ENCODE measurements around the gene ASB2.

The ASB2 gene

DNA sequence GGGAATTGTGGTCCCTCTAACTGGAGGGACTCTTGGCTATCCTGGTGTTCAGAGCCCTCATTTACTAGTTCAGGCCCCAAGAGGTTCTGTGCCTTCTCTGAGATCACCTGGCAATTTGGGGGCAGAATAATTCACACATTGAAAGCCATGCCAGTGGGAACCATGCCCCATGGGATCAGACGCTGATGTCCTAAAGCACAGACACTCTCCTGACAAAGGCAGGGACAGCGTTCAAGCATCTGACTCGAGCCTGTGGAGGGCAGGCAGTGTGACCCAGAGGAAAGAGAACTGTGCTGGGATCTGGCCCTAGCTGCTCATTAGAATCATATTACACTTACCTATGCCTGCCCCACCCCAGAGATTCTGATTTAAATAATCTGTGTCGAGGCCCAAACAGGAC is 2.4 kb upstream of the ASB2 start:
- no peak for DNase-seq

DNA sequence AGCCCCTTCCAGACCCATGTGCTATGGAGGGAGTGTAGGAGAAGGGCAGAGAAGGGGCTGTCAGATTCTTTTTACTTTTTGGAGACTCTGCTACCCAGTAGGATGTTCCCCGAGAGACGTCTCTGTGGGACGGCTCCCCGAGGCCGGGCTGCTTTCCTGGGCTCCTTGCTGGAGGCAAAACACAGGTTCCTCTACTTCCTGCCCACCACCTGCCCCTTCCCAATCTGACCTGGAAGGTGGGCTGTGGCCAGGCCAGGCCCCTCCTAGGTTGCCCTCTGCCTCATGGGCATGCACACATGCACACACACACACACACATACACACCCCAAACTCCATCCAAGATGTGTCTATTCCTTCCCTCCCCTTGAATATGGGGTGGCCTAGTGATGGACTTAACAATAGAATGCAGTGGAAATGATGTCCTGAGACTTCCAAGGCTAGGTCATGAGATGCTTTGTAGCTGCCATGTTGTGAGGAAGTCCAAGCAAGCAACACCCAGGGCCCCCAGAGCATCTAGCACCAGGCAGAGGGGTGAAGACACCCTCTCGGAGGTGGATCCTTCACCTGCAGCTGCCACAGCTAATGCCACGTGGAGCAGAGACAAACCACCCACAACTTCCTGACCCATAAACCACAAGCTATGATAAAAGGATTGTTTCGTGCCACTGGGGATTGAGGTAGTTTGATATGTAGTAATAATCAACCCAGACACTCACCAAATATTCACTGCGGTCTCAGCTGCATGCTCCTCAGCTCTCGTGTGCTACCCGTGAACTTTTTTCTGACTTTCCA is 1.6 kb upstream of the ASB2 start:
- DNase-seq, result peak; percentile 77 to 78

DNA sequence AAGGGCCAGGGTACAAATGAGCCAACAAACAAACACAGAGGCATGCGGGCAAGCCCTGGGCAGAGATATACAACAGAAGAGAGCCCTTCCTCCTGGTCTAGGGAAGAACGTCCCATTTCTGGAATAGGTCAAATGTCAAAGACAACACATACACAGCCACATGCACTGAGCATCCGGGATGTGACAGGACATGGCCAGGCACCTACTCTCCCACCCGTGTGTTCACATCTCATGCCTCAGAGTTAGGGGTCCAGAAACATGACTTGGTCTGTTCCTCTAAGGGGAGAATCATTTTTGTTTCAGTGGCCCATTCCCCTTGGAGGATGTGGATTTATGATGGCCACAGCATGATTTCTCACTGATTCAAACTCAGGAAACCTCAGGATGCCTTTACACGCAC is 801 bp upstream of the ASB2 start:
- no peak for DNase-seq

DNA sequence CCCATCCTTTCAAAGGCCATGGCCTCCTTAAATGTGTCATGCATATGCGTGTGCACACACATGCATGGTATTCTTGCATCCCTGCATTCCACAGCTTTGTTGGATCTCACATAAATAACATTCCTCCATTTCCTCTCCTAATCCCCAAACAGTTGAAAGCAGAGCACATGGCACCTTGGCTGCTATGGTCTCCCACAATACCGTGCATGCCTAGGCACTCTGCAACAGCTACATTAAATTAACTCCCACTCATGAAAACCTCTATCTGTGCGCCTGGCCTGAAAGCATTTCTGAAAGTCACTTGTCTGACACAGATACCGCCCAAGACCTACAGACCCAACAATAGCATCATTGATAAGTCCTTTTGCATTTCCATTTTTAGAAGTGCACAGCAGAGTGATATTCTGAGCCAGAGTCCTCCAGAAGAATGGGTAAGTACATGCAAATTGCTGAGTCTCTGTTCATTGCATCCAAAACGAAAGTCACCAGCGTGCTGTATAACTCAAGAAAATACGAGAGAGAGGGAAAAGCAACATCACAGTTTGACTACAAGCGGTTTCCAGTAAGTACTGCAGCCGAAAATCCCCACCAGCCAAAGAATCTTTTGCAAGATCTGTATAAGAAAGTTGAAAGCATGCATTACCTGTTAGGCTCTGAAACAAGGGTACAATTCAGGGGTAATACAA is 436 bp downstream of the ASB2 start:
- no peak for DNase-seq

DNA sequence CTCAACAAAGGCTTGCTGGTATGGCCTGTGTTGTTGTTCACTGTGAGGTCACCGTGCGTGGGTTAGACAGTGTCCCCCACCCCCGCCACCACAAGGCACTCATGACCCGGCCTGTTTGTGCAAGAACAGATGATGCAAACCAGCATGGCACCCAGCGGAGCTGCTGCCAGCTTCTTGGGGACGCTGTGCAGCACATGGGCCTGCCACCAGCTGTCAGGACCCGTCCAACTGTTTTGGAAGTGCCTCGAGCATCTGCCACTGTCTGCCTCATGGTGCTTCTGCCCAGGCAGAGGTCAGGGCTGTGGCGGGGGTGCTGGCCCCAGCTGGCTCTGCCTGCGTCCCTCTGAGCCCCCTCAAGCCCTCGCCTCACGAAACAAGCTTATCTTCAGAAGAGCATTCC is 1.5 kb downstream of the ASB2 start:
- DNase-seq, result no peak

DNA sequence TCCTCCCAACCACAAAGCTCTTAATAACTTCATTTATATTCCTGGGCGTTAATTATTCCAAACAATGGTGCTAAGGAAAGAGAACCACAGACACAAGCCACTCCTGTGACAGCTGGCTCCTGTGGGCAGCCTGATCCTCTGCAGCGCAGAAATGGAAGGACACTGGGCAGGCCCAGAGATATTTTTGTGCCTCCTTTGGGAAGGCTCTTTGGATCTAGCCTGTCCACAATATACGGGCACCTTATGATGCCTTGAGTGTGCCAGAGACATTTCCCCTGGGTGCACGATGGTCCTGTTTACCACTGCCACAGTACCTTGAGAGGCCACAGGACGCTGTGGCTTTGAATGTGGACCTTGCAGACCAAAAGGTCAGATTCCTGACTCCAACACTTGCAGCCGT is 2.1 kb downstream of the ASB2 start:
- DNase-seq, result no peak

DNA sequence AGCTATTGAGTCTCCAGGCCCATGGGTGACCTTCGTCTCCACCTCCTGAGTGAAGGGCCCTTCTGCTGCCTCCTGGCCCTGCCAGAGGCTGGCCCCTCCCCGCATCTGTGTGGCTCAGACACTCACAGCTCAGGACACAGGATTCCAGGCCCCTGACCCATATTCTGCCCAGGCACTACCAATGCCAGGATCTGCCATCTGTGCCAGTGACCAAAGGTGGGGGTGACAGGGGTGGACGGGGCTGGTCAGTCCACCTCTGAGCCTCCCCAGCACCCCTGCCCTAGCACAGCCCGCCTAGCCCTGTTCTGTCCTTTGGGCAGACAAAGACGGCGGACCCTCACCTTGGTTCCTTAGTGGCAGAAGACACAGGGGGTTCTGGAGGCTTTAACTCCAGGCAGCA is 2.8 kb downstream of the ASB2 start:
- no peak for DNase-seq

DNA sequence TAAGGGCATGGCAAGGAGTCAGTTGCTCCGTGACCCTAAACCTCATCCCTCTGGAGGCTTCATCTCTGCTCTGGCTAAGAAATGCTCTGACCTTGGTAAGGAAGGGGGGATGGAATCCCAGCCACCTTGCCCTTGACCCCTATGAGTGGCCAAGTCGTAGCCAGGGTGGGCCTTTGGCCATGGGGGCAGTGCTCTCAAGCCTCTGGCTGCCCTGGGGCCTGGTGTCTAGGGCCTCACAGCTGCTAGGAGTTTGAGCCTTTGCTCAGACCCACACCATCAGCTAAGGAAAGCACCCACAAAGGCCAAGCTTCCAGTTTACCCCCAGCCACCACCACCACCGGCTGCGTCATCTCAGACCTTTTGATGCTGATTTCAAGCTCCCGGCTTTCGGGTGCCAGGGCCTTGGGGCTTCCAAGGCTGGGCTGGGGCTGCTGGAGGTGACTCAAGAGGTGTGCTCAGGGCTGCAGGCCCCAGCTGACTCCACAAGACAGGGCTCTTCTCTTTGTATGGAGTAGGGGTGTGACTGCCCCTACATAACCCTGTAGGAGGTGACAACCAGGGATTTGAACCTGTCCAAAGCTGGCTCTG is 3.7 kb downstream of the ASB2 start:
- DNase-seq, result no peak

DNA sequence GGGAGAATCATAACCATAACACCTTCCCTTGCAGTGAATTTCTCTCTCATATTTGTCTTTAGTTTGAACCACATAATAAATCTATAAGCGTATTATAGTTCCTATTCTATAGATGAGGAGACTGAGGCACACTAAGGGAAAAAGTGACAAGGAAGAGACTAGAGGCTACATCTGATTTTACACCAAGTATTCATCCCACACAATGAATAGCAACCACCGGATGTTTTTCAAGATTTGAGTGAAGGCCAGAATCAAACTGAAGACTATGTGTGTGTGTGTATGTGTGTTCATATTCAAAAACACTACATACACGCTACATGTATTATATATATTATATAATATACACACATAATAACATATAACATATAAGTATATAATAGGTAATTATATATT is 4.7 kb downstream of the ASB2 start:
- no peak for DNase-seq

DNA sequence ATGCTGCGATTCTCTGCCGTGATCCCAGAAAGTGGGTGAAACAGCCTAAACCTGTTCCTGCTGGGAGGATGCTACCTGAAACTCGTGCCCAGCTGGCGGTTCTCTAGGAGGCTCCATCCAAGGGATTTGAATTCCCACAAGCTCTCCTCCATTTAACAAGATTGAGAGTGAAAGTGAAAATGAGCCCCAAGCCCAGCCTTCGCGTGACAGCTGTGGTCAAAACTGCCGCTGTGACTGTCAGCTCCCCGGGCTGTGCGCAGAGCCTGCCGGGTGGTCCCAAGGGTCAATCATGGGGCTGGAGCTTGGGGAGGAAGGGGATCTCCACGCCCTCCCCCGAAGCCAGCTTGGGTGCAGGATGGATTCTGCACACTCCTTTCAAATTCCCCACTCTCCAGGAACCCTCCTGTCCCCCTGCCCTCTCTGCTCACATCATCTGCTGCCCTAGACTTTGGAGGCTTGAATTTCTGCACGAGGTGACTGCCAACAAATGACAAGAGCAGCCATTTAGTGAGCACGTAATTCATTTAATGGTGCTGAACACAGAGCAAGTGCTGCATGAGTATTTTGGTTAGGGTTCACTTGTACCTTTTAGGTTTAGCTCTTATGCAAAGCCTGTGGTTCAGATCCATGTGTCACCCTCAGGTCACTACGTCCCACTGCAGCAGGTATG is 5.3 kb downstream of the ASB2 start:
- peak; percentile 48 to 50 for DNase-seq

DNA sequence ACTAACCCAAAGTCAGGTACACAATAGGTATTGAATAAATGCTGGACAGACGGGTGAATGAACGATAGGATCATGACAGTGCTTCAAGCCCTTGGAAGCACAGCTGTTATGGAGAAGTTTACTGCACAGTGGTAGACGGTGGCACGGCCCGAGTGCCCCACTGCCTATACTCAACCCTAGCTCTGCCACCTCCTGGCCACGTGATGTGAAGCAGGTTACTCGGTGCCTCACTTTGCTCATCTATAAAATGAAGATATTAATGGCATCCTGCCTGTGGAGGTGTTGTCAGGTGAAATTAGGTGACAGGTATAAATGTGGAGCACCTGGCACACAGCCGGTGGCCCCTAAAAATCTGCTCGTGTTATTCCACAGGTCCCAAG is 5.8 kb downstream of the ASB2 start:
- DNase-seq, result peak; percentile 78 to 80

DNA sequence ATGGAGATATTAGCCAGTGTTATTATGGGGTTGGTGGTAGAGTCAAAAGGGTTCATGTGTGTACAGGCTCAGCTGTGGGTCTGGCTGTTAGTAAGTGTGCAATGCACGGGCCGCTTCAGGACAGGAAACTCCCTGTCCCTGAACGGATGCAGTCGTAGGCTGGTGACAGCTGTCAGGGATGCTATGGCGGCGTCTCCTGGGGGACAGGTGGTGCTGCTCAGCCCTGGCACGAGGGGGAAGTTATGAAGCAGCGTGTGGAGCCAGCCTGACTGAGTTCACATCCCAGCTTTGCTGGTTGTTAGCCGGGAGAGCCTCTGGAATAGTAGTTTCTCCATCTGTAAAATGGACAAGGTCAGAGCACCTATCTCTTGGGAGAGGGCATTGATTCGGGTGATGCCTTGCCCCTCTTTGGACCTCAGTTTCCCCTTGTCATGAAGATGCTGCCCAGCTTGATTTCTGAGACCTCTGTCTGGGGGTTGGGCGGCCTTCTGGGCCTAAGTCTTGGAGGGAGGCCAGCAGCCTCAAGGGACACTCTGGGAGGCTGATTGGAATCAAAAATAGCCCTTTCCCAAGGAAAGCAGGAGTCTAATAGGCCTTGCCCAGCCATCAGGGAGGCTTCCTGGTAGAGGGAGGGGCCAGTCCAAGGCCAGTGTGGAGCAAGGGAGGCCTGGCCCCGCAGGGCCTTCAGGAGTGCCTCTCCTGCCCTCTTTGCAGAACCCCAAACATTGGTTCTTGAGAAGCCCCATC is 7.1 kb downstream of the ASB2 start:
- DNase-seq, result peak in 1 of 2 donors; percentile 39

DNA sequence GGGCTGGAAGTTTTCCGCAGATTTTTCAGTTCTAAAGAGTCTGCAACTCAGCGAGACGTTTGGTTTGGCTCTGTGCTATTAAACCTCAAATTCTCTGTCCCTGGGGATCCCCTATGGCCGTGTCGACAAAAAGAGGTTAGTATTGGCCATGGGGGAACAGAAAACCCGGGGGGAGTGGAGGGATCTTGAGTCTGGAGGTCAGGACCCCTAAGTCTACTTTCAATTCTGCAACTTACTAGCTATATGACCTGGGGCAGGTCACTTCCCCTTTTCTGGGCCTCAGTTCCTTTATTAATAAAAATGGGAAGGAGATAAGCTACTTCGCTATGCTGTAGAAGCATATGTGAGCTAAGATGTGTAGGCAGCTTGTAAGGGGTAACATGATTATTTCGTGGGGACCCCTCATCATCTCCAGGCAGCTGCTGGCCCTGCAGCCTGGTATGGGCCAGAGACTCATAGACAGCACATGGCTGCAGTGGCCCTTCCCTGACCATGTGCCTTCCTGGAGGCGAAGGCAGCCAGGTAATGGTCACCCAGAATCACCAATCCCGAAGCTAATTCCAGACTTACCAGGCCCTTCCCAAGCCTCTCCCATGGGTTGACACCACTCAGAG is 8.6 kb downstream of the ASB2 start:
- DNase-seq, result peak in 1 of 2 donors; percentile 60

DNA sequence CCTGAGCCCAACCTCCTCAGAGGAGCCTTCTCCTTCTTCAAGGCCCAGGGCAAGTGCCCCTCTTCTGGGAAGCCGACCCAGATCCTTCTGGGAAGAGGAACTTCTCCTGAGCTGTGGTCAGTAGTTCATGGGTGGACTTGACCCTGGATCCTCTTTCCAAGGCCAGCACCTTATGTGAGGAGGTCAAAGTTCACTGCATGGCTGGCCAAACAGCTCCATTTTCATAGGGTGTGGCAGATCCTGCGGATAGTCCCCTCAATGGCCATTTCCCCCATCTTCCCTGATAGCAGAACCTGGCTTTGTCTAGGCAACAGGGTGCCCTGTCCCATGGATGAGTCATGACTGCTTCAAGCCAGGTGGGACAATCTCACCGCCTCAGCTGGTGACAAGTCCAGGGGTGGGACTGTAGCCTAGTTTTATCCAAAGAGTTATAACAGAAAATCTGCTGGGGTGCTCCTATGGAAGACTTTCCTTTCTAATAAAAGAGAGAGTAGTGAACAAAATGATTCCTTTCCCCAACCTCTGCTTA is 10.4 kb downstream of the ASB2 start:
- no peak for DNase-seq

DNA sequence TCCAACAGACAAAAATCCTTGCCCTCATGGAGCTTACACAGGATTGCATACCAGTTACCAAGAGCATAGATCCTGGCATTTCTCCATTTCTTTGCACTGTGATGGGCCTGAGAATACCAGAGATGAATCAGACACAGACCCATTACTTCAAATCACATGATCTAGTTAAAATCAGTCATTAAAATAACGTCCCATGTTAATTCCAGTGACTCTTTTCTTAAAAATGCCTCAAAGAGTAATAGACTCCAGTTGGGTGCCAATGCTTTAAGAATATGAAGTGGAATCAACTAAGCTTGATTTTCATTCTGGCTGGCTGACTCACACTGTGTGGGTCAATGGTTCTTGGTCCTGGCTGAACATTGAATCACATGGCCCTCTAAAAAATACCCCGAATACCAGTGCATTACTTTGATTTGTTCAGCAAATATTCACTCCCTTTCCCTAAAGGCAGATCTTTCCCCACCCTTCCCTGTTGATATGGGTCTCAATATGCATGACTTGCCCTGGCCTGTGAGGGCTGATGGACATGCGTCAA is 11.0 kb downstream of the ASB2 start:
- no peak for DNase-seq

DNA sequence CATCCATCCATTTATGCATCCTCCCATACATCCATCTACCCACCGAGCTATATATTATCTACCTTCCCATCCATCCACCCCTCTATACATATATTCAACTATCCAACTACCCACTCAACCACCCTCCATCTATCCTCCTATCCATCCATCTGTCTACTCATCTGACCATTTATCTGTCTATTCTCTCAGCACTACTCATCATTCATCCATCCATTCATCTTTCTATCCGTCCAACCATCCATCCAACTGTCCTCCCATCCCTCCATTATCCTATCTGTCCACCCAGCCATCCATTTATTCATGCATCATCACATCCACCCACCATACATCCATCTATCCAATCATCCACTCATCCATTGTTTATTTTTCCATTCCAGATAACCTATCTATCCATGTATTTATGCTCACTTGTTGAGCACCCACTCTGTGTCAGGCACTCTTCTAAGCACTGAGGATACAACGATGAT is 11.5 kb downstream of the ASB2 start:
- no peak for DNase-seq

DNA sequence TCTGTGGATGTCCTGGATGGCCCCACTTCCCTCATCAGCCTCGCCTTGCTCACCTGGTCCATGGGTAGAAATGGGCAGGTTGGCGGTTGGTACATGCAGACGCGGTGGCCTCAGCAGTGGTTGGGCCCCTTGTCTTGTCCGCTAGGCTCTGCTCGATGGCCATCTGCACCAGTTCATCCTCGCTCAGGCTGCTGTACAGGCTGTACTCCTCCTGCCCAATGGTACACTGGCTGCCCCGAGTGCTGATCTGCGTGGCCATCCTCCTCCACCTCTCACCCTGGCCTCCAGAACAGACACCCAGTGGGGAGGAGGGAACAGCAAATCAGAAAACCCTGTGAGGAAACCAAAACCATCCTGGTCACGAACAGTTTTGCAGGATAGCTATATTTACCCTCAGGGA is 12.1 kb downstream of the ASB2 start:
- DNase-seq, result no peak

DNA sequence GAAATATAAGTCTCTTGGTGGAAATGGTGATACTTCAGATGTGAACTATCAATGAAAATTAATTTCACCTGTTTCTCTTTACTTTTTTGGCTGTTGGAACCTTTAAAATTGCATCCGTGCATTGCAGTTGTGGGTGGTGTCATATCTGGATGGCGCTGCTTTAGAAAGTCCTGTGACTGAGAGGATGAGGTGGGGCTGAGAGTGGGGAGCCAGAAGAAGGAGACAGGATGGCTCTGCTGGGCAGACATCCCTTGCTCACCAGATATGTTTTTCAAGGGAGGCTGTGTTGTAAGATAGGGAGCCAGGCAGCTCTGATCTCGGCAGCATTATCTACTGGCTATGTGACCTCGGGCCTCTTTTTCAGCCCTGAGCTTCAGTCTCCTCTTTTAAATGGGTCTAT is 12.7 kb downstream of the ASB2 start:
- no peak for DNase-seq

DNA sequence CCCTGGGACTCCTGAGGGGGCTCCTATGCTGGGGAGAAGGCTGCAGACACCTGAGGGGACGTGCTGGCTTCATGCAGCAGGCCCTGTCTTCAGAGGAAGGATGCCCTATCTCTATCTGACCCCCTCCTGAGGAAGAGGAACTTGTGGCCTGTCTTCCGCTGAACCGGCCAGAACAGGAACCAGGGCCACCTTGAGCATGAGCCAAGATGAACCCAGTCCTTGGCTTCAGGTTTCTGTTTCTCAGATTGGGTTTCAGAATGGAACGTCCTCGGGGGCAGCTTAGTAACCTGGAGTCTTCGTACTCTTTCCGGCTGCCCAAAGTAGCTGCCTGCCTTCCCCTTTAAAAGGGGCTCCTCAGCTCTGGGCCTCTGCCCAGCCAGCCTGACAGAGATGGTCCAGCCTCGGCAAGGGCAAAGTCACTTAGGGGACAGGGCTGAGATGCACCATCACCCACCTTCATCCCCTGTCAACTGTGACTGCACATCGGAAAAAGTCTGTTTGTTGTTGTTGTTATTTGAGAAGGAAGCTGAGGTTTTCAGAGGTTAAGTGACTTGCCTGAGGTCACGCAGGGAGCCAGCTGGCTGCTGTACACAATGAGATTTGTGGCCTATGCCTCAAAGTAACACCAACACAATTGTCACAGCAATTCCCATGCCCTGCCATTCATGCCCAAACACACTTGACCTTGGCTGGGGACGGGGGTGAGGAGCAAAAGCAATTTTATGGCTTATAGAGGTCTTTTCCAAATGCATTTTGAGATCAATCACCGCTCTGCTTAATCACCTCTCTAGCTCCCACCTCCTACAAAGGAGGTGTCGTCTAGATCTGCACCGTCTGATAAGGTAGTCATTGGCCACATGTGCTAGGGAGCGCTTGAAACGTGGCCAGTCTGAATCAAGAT is 13.4 kb downstream of the ASB2 start:
- DNase-seq, result peak; percentile 68 to 73

DNA sequence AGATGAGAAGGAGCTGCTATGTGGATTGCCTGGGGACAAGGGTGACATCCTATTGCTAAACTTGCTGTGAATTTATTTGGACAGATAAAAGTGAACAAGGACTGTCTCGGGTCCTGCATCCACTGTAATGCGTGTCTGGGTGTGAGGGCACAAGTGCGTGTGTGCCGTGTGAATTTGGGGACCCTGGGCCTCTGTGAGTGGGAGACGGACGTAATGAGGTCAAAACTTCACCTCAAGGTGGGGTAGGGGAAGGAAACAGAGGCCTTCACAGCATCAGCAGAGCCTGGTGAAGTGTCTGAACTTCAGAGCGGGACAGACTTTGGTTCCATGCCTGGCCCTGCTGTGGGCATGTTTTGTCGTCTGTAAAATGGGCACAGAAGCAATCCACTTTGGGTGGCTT is 14.8 kb downstream of the ASB2 start:
- no peak for DNase-seq
